WTC11 (cell line): Measurements from ENCODE around the gene LRRC63. TPM values are rescaled to one million over a fixed set of nuclear protein-coding genes. Genes with fewer than 3 reads are reported as not detected.
A peak's percentile ranks its signal among the peaks of the same experiment; 100 is the strongest.

ENCODE experiments used
- ATAC-seq: fragments of 200-7000 bp; cut with Tn5 transposase; 2 replicates; pipeline ENCODE4 v1.10.0; 2021; ENCODE audit warnings: mild to moderate bottlenecking, moderate library complexity
- CTCF ChIA-PET: fragments of 300-600 bp; sonication (Branson Sonifier 250); formaldehyde crosslinking; loops from one replicate; lab custom pipeline; 2021; ENCODE audit warnings: antibody characterized with exemption; lab: Charles Lee
- POLR2A ChIA-PET: fragments of 350-600 bp; sonication (Branson Sonifier 250); formaldehyde crosslinking; loops from one replicate; lab custom pipeline; 2021; ENCODE audit warnings: antibody characterized with exemption; lab: Charles Lee
- DNase-seq: peaks from one replicate; pipeline ENCODE4 v3.0.0; 2021; ENCODE audit warnings: low spot score
- H3K27ac Mint-ChIP-seq: 2 replicates; pipeline ENCODE4 v1.8.0; 2021; ENCODE audit warnings: mixed read lengths
- H3K27me3 Mint-ChIP-seq: 2 replicates; pipeline ENCODE4 v1.8.0; 2021; ENCODE audit warnings: low read depth, mild to moderate bottlenecking, moderate library complexity, mixed read lengths
- H3K36me3 Mint-ChIP-seq: 2 replicates; pipeline ENCODE4 v1.8.0; 2021; ENCODE audit warnings: mixed read lengths
- H3K4me1 Mint-ChIP-seq: 2 replicates; pipeline ENCODE4 v1.8.0; 2022; ENCODE audit warnings: mixed read lengths
- H3K4me3 Mint-ChIP-seq: 2 replicates; pipeline ENCODE4 v1.8.0; 2021; ENCODE audit warnings: mild to moderate bottlenecking, moderate library complexity, mixed read lengths
- H3K9me3 Mint-ChIP-seq: 2 replicates; pipeline ENCODE4 v1.8.0; 2021; ENCODE audit warnings: mixed read lengths
- ATF3 ChIP-seq: sonication (generic); formaldehyde crosslinking; conservative IDR thresholded peaks from 2 replicates; pipeline ENCODE4 v1.8.1; 2022; ENCODE audit warnings: mild to moderate bottlenecking, missing genetic modification reagents
- E2F1 ChIP-seq: sonication (generic); formaldehyde crosslinking; IDR thresholded peaks from 2 replicates; pipeline ENCODE4 v1.8.0; 2022; ENCODE audit warnings: mild to moderate bottlenecking, missing genetic modification reagents
- ESRRA ChIP-seq: sonication (generic); formaldehyde crosslinking; IDR thresholded peaks from 2 replicates; pipeline ENCODE4 v1.8.1; 2022; ENCODE audit warnings: mild to moderate bottlenecking, missing genetic modification reagents, borderline replicate concordance
- FOXP1 ChIP-seq: sonication (generic); formaldehyde crosslinking; IDR thresholded peaks from 2 replicates; pipeline ENCODE4 v1.8.0; 2022; ENCODE audit warnings: missing genetic modification reagents, mild to moderate bottlenecking, moderate library complexity, borderline replicate concordance
- GRHL2 ChIP-seq: fragments of 250-450 bp; sonication (Bioruptor Pico); IDR thresholded peaks from 2 replicates; pipeline ENCODE4 v1.8.0; 2022; ENCODE audit warnings: mild to moderate bottlenecking, moderate library complexity; ENCODE audit not compliant: insufficient replicate concordance, severe bottlenecking
- IRF2 ChIP-seq: sonication (generic); formaldehyde crosslinking; IDR thresholded peaks from 2 replicates; pipeline ENCODE4 v1.8.0; 2022; ENCODE audit warnings: low read depth, missing genetic modification reagents, borderline replicate concordance
- JUN ChIP-seq: sonication (generic); formaldehyde crosslinking; IDR thresholded peaks from 2 replicates; pipeline ENCODE4 v1.8.0; 2023; ENCODE audit warnings: mild to moderate bottlenecking, missing genetic modification reagents
- MYBL2 ChIP-seq: sonication (generic); formaldehyde crosslinking; IDR thresholded peaks from 2 replicates; pipeline ENCODE4 v1.8.1; 2023; ENCODE audit warnings: mild to moderate bottlenecking, moderate library complexity, missing genetic modification reagents
- NFE2L1 ChIP-seq: sonication (generic); formaldehyde crosslinking; IDR thresholded peaks from 2 replicates; pipeline ENCODE4 v1.8.1; 2023; ENCODE audit warnings: missing genetic modification reagents
- OVOL2 ChIP-seq: fragments of 250-450 bp; sonication (Bioruptor Pico); IDR thresholded peaks from 2 replicates; pipeline ENCODE4 v1.9.0; 2021; ENCODE audit warnings: mild to moderate bottlenecking, borderline replicate concordance
- TEAD1 ChIP-seq: sonication (generic); formaldehyde crosslinking; IDR thresholded peaks from 2 replicates; pipeline ENCODE4 v1.8.0; 2022; ENCODE audit warnings: mild to moderate bottlenecking, missing genetic modification reagents
- TEAD4 ChIP-seq: sonication (generic); formaldehyde crosslinking; IDR thresholded peaks from 2 replicates; pipeline ENCODE4 v1.8.0; 2022; ENCODE audit warnings: mild to moderate bottlenecking, missing genetic modification reagents
- ZNF512 ChIP-seq: sonication (generic); formaldehyde crosslinking; IDR thresholded peaks from 2 replicates; pipeline ENCODE4 v1.8.1; 2022; ENCODE audit warnings: missing genetic modification reagents, borderline replicate concordance
- ZSCAN18 ChIP-seq: fragments of 250-450 bp; sonication (Bioruptor Pico); IDR thresholded peaks from 2 replicates; pipeline ENCODE4 v2.1.2; 2022; ENCODE audit warnings: mild to moderate bottlenecking, moderate library complexity
- total RNA-seq: library from RNA; stranded (reverse); gene quantifications from 3 replicates; pipeline ENCODE4 v1.2.3, GENCODE V29; 2021
- TF ChIP-seq, protein P1 (sequence below): sonication (generic); formaldehyde crosslinking; IDR thresholded peaks from 2 replicates; pipeline ENCODE4 v1.8.0; 2022; ENCODE audit warnings: missing genetic modification reagents
- TF ChIP-seq, protein P2 (sequence below): sonication (generic); formaldehyde crosslinking; IDR thresholded peaks from 2 replicates; pipeline ENCODE4 v1.8.0; 2022; ENCODE audit warnings: mild to moderate bottlenecking, missing genetic modification reagents
- TF ChIP-seq, protein P3 (sequence below): fragments of 200-600 bp; IDR thresholded peaks from 2 replicates; pipeline ENCODE4 v1.8.0; 2022; ENCODE audit warnings: antibody characterized with exemption

The LRRC63 gene
- total RNA-seq, 1 experiment from 2014 or later = not detected

DNA sequence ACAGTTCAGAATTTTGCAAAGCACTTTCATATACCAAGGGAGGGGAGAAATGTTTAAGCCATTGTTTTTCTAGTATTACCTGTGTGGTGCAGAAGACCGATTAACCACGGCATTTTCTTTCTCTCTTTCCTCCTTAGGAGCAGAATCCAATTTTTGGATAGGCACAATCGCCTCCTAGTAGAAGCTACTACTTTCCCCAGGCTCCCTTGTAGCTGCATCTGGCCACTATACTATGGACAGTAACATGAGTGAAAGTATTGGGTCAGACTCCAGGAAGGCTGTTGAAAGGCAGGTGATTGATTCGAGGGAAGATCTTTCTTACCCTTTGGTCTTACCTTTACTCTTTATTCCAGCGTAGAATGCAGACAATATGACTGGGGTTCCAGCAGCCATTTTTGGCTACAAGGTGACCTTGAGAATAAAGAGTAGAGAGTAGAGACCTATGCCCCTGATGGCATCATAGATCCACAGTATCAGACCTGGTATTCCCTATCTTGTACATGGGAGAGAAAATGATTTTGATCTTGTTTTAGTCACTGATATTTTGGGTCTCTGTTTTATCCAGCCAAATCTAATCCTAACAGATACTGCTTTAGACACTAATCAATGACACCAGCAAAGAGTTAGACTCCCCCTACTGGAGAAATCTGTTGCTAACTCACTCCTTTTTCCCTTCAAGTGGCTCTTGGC, 77.0 kb downstream of the LRRC63 start:
- Mint-ChIP-seq H3K9me3 (no peaks in the 10 kb centered on the region), H3K4me1 (peaks cover 14% of the 10 kb centered on the region)

DNA sequence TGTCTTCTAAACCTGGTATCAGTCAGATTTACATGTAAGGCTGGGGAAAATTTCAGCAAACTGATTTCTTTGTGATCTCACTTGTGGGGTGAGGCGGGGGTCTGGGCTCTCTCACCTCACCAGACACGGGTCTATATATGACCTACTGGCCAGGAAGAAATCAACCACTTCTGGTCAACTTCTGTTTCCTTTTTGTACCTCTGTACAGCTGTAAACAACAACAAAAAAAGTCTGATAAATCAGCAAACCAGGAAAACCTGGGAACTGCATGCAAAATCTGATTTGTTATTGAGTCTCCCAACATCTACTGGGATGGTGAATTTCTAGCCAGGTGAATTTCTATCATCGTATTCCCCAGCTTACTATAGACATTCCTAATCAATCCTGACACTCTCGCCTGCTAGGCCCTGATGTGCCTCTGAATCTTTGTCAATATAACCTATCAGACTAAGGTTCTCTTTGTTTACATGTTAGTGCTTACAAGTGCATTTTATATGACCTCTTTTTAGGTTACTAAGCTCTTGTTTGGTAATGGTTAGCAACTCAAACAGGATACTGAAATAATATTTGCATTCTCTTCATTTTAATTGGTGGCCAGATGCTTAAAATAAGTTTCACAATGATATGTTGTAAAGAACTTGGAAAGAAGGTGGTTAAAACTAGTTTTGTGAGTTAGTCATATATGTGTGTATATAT, 77.7 kb downstream of the LRRC63 start:
- H3K36me3 Mint-ChIP-seq = no peaks in the 10 kb centered on the region
- ChIA-PET CTCF (interaction anchor here (1.3 to 1.7 kb wide), 3 partner anchors 11 to 129 kb away, joined by 5 to 7 read pairs (median 7); no protein-coding TSS in a partner anchor), POLR2A (no interaction called here)
- no peaks in the 10 kb centered on the region for H3K27me3 Mint-ChIP-seq
- H3K4me1 Mint-ChIP-seq = peaks cover 18% of the 10 kb centered on the region
- H3K27ac Mint-ChIP-seq = no peak overlapping the region
- TF ChIP-seq GRHL2 (CRISPR knock-in tag) (no peak), ZSCAN18 (CRISPR knock-in tag) (no peak), OVOL2 (CRISPR knock-in tag) (no peak), TEAD4 (CRISPR knock-in tag) (no peak), E2F1 (CRISPR knock-in tag) (no peak), NFE2L1 (no peak), ZNF512 (CRISPR knock-in tag) (no peak), FOXP1 (CRISPR knock-in tag) (no peak), IRF2 (CRISPR knock-in tag) (no peak), TEAD1 (CRISPR knock-in tag) (no peak), MYBL2 (no peak)
- TF ChIP-seq, protein P1, sequence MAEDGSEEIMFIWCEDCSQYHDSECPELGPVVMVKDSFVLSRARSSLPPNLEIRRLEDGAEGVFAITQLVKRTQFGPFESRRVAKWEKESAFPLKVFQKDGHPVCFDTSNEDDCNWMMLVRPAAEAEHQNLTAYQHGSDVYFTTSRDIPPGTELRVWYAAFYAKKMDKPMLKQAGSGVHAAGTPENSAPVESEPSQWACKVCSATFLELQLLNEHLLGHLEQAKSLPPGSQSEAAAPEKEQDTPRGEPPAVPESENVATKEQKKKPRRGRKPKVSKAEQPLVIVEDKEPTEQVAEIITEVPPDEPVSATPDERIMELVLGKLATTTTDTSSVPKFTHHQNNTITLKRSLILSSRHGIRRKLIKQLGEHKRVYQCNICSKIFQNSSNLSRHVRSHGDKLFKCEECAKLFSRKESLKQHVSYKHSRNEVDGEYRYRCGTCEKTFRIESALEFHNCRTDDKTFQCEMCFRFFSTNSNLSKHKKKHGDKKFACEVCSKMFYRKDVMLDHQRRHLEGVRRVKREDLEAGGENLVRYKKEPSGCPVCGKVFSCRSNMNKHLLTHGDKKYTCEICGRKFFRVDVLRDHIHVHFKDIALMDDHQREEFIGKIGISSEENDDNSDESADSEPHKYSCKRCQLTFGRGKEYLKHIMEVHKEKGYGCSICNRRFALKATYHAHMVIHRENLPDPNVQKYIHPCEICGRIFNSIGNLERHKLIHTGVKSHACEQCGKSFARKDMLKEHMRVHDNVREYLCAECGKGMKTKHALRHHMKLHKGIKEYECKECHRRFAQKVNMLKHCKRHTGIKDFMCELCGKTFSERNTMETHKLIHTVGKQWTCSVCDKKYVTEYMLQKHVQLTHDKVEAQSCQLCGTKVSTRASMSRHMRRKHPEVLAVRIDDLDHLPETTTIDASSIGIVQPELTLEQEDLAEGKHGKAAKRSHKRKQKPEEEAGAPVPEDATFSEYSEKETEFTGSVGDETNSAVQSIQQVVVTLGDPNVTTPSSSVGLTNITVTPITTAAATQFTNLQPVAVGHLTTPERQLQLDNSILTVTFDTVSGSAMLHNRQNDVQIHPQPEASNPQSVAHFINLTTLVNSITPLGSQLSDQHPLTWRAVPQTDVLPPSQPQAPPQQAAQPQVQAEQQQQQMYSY (CRISPR knock-in tag) = no peak
- TF ChIP-seq, protein P2, sequence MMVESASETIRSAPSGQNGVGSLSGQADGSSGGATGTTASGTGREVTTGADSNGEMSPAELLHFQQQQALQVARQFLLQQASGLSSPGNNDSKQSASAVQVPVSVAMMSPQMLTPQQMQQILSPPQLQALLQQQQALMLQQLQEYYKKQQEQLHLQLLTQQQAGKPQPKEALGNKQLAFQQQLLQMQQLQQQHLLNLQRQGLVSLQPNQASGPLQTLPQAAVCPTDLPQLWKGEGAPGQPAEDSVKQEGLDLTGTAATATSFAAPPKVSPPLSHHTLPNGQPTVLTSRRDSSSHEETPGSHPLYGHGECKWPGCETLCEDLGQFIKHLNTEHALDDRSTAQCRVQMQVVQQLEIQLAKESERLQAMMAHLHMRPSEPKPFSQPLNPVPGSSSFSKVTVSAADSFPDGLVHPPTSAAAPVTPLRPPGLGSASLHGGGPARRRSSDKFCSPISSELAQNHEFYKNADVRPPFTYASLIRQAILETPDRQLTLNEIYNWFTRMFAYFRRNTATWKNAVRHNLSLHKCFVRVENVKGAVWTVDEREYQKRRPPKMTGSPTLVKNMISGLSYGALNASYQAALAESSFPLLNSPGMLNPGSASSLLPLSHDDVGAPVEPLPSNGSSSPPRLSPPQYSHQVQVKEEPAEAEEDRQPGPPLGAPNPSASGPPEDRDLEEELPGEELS (CRISPR knock-in tag) = no peak
- no peak for DNase-seq
- no peaks in the 10 kb centered on the region for H3K9me3 Mint-ChIP-seq
- no peak overlapping the region for H3K4me3 Mint-ChIP-seq
- no peak for ATAC-seq

More for the DNA sequence above, 77.0 kb downstream of the LRRC63 start:
- Mint-ChIP-seq H3K36me3 (no peaks in the 10 kb centered on the region), H3K4me3 (no peak overlapping the region), H3K27me3 (no peaks in the 10 kb centered on the region)
- no peak for DNase-seq
- CTCF ChIA-PET = interaction anchor here (0.7 to 1.7 kb wide), 4 partner anchors 10 to 236 kb away, joined by 3 to 7 read pairs (median 6); partner anchors contain the start of gene ZC3H13
- TF ChIP-seq, protein P3, sequence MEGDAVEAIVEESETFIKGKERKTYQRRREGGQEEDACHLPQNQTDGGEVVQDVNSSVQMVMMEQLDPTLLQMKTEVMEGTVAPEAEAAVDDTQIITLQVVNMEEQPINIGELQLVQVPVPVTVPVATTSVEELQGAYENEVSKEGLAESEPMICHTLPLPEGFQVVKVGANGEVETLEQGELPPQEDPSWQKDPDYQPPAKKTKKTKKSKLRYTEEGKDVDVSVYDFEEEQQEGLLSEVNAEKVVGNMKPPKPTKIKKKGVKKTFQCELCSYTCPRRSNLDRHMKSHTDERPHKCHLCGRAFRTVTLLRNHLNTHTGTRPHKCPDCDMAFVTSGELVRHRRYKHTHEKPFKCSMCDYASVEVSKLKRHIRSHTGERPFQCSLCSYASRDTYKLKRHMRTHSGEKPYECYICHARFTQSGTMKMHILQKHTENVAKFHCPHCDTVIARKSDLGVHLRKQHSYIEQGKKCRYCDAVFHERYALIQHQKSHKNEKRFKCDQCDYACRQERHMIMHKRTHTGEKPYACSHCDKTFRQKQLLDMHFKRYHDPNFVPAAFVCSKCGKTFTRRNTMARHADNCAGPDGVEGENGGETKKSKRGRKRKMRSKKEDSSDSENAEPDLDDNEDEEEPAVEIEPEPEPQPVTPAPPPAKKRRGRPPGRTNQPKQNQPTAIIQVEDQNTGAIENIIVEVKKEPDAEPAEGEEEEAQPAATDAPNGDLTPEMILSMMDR = peak; percentile 45; the same call in 1 of the 2 replicates
- TF ChIP-seq ESRRA (CRISPR knock-in tag) (peak; percentile 83; the same call in 1 of the 2 replicates), ATF3 (CRISPR knock-in tag) (no peak), JUN (CRISPR knock-in tag) (no peak)
- TF ChIP-seq, all 79 proteins: peak for 2
- H3K27ac Mint-ChIP-seq = no peak overlapping the region
- POLR2A ChIA-PET = no interaction called here
- peak; percentile 65 for ATAC-seq
